ENCODE measurements around the gene SGPP2. TPM values are rescaled to one million over a fixed set of nuclear protein-coding genes. Genes with fewer than 3 reads are reported as not detected.

The SGPP2 gene
- total RNA-seq, 1 donor = not detected

GRCh38 chr2:222470802-222471468, 46.6 kb downstream of the SGPP2 start:
- no peak for TF ChIP-seq CTCF (IDR thresholded peaks at IDR 0.05; ENCODE audit: insufficient read depth, low read depth, low read length)
- DNase-seq (ENCODE audit: low read depth) = no peak
- H3K4me3 ChIP-seq (ENCODE audit: low read depth, low read length) = no peak overlapping the region

- H3K4me3 ChIP-seq (ENCODE audit: low read depth, low read length) = no peak overlapping the region
- no peak for DNase-seq (ENCODE audit: low read depth)
- TF ChIP-seq CTCF (IDR thresholded peaks at IDR 0.05; ENCODE audit: insufficient read depth, low read depth, low read length) = no peak
These were observed 53.7 kb downstream of the SGPP2 start for GRCh38 chr2:222477962-222478608.

GRCh38 chr2:222479859-222480258, 55.5 kb downstream of the SGPP2 start:
- no peak overlapping the region for H3K4me3 ChIP-seq (ENCODE audit: low read depth, low read length)
- peak; percentile 11 for DNase-seq (ENCODE audit: low read depth)
- TF ChIP-seq CTCF (IDR thresholded peaks at IDR 0.05; ENCODE audit: insufficient read depth, low read depth, low read length) = no peak

GRCh38 chr2:222480497-222480896, 56.2 kb downstream of the SGPP2 start:
- DNase-seq (ENCODE audit: low read depth) = no peak
- TF ChIP-seq CTCF (IDR thresholded peaks at IDR 0.05; ENCODE audit: insufficient read depth, low read depth, low read length) = no peak
- H3K4me3 ChIP-seq (ENCODE audit: low read depth, low read length) = peak overlapping the region; percentile 25

- H3K4me3 ChIP-seq (ENCODE audit: low read depth, low read length) = no peak overlapping the region
- no peak for DNase-seq (ENCODE audit: low read depth)
- no peak for TF ChIP-seq CTCF (IDR thresholded peaks at IDR 0.05; ENCODE audit: insufficient read depth, low read depth, low read length)
These were observed 57.6 kb downstream of the SGPP2 start for GRCh38 chr2:222481941-222482340.

- TF ChIP-seq CTCF (IDR thresholded peaks at IDR 0.05; ENCODE audit: insufficient read depth, low read depth, low read length) = no peak
- no peak for DNase-seq (ENCODE audit: low read depth)
- H3K4me3 ChIP-seq (ENCODE audit: low read depth, low read length) = no peak overlapping the region
These were observed 59.2 kb downstream of the SGPP2 start for GRCh38 chr2:222483513-222484039.
